Thymus (tissue), 11 donors: ENCODE results near the gene BTBD10. TPM values are rescaled to one million over a fixed set of nuclear protein-coding genes. Genes with fewer than 3 reads are reported as not detected.
A peak's percentile ranks its signal among the peaks of the same experiment; 100 is the strongest.

Experiments
- DNase-seq, 9 donors: peaks; one replicate each; pipeline ENCODE4 v3.0.0-alpha.2; 2013; ENCODE audit warnings: low spot score in 9 of 9, low read depth in 6 of 9, missing footprints in 1 of 9
- H3K27ac ChIP-seq, 2 donors: one replicate each; pipeline ENCODE4 v1.5.1; 2013; ENCODE audit warnings: control low read depth in 1 of 2, low read depth in 1 of 2, low read length in 1 of 2, mild to moderate bottlenecking in 1 of 2, moderate library complexity in 1 of 2
- H3K27me3 ChIP-seq, 2 donors: one replicate each; pipeline ENCODE4 v1.5.1; 2013; ENCODE audit warnings: low read length in 1 of 2; ENCODE audit not compliant: control insufficient read depth in 2 of 2, insufficient read depth in 1 of 2
- H3K36me3 ChIP-seq, 2 donors: one replicate each; pipeline ENCODE4 v1.5.1; 2013; ENCODE audit warnings: low read length in 1 of 2, mild to moderate bottlenecking in 1 of 2, moderate library complexity in 1 of 2; ENCODE audit not compliant: control insufficient read depth in 2 of 2, insufficient read depth in 2 of 2
- H3K4me1 ChIP-seq, 2 donors: one replicate each; pipeline ENCODE4 v1.5.1; 2013; ENCODE audit warnings: low read length in 2 of 2; ENCODE audit not compliant: control insufficient read depth in 2 of 2, insufficient read depth in 2 of 2
- H3K4me3 ChIP-seq, 2 donors: one replicate each; pipeline ENCODE4 v1.5.1; 2013; ENCODE audit warnings: low read length in 2 of 2, control low read depth in 1 of 2, mild to moderate bottlenecking in 1 of 2
- H3K9me3 ChIP-seq, 2 donors: one replicate each; pipeline ENCODE4 v1.5.1; 2013; ENCODE audit warnings: low read length in 1 of 2, mild to moderate bottlenecking in 1 of 2; ENCODE audit not compliant: control insufficient read depth in 2 of 2, insufficient read depth in 1 of 2
- WGBS: extraction: QIAGEN DNeasy Blood & Tissue Kit; methylation state at CpG from one replicate; pipeline ENCODE4 v1.1.7; 2013; 5-methylcytosine and 5-hydroxymethylcytosine counted together
- polyA plus RNA-seq: library from polyadenylated mRNA; stranded (reverse); fragments of 200-250 nt; gene quantifications from one replicate; pipeline ENCODE4 v1.2.3, GENCODE V29; 2013
- total RNA-seq: library from RNA; stranded (reverse); fragments of 120-200 nt; gene quantifications from one replicate; pipeline ENCODE4 v1.2.4, GENCODE V29; 2013
- donor health status: healthy.

Gene BTBD10
- total and polyA plus RNA-seq, 2 donors = 23.3 to 34.1 TPM

DNA sequence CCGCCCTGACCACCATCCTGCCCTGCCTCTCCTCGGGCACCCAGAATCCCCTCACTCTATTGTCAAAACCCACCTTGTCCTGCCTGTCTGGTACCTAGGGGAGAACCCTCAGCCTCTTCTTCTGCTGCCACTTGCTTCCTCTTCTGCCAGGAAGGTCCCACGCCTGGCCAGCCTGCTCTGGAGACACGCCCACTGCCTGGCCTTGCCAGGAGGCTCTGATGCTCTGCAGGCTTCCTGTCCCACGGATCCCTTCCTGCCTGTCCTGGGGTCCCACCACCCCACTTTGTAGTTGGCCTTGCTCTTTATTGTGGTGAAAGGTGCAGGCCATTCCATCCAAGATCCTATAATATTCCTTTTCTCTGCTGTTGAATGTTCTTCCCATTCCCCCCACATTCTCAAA lies 122.0 kb downstream of the BTBD10 start:
- Histone ChIP-seq H3K36me3 (peaks cover 0 to 33% of the 10 kb centered on the region in 2 donors), H3K27ac (no peak overlapping the region), H3K4me1 (peaks cover 0 to 13% of the 10 kb centered on the region in 2 donors), H3K4me3 (no peak overlapping the region), H3K9me3 (no peaks in the 10 kb centered on the region), H3K27me3 (no peaks in the 10 kb centered on the region)
- DNase-seq = no peak
- 64% methylated on average over 5 of the region's 5 CpGs for WGBS

GRCh38 chr11:13339195-13340153 lies 123.5 kb downstream of the BTBD10 start:
- Histone ChIP-seq H3K9me3 (no peaks in the 10 kb centered on the region), H3K36me3 (peaks cover 0 to 24% of the 10 kb centered on the region in 2 donors), H3K27me3 (no peaks in the 10 kb centered on the region), H3K27ac (no peak overlapping the region), H3K4me3 (no peak overlapping the region), H3K4me1 (peaks cover 0 to 13% of the 10 kb centered on the region in 2 donors)
- no peak for DNase-seq
- WGBS = 81% methylated on average over 11 of the region's 11 CpGs

GRCh38 chr11:13338427-13339069 lies 124.5 kb downstream of the BTBD10 start:
- peaks cover 2 to 16% of the 10 kb centered on the region in 2 donors for H3K4me1 ChIP-seq
- peaks cover 0 to 18% of the 10 kb centered on the region in 2 donors for H3K36me3 ChIP-seq
- H3K27ac ChIP-seq = peak overlapping the region in 1 of 2 donors; percentile 49
- 82% methylated on average over 9 of the region's 9 CpGs for WGBS
- no peaks in the 10 kb centered on the region for H3K9me3 ChIP-seq
- H3K4me3 ChIP-seq = no peak overlapping the region
- no peak for DNase-seq
- no peaks in the 10 kb centered on the region for H3K27me3 ChIP-seq

DNA sequence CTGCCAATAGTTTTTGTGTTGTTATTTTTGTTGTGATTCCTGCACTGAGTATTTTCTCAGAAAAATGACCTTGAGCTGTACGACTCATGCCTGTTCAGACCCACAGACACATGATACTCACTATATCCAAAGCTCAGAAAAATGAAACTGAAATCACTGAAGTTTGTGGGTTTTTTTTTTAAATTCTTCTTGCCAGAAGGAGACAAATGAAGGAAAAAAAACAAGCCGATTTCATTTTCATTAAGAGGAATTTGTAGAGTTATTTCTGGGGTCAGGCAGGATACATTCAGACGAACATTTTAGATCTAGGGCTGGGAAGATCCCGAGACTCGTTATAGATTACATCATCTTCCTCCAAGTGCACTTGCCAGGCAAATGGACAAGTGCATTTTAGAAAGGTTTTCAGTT lies 125.0 kb downstream of the BTBD10 start:
- H3K27ac ChIP-seq = peak overlapping the region; percentile 25 to 49
- no peaks in the 10 kb centered on the region for H3K27me3 ChIP-seq
- WGBS = 35% methylated on average over 5 of the region's 5 CpGs
- peak in 1 of 9 donors; percentile 24 for DNase-seq
- H3K9me3 ChIP-seq = no peaks in the 10 kb centered on the region
- peaks cover 7 to 18% of the 10 kb centered on the region in 2 donors for H3K4me1 ChIP-seq
- no peak overlapping the region for H3K4me3 ChIP-seq
- H3K36me3 ChIP-seq = peaks cover 0 to 18% of the 10 kb centered on the region in 2 donors

Other genes starting within 250 kb of the BTBD10 start
- gene BMAL1, start 185.4 kb downstream of the BTBD10 start, total RNA-seq = 28.8 TPM
- 35.4 TPM for gene BMAL1, start 185.4 kb downstream of the BTBD10 start, polyA plus RNA-seq
- 0.14 TPM for gene PTH, start 32.8 kb upstream of the BTBD10 start, total RNA-seq
- 1.0 TPM for gene PTH, start 32.8 kb upstream of the BTBD10 start, polyA plus RNA-seq
- gene FAR1, start 205.4 kb upstream of the BTBD10 start, total RNA-seq = 23.4 TPM
- gene FAR1, start 205.4 kb upstream of the BTBD10 start, polyA plus RNA-seq = 31.8 TPM